K562 treated with DMSO at 1 percent for 4 hours (cell line): ENCODE data around the gene TRMT1L. TPM values are rescaled to one million over a fixed set of nuclear protein-coding genes. Genes with fewer than 3 reads are reported as not detected.

Experiments used
- total RNA-seq: library from RNA; unstranded; fragments of 300-600 nt; gene quantifications from 2 replicates; pipeline ENCODE4 v1.2.3, GENCODE V29; 2022; ENCODE audit not compliant: insufficient read depth

Gene TRMT1L
- total RNA-seq = 15.6 and 21.5 TPM in 2 replicates

GRCh38 chr1:185156854-185157598, at the start of gene TRMT1L, which contains the start of gene SWT1:
Gene TRMT1L (minus strand): TSS chr1:185156953. CDS start chr1:185156712, 241 bp downstream.
Gene SWT1 (plus strand): TSS chr1:185157167. CDS start chr1:185160842, 3,675 bp downstream.

Other genes starting within 250 kb of the TRMT1L start
- gene NIBAN1, start 182.4 kb downstream of the TRMT1L start, total RNA-seq = 30.9 and 40.9 TPM in 2 replicates
- gene RNF2, start 111.4 kb downstream of the TRMT1L start, total RNA-seq = 7.1 and 7.9 TPM in 2 replicates
- gene SWT1, start 214 bp upstream of the TRMT1L start, total RNA-seq = 1.9 and 2.1 TPM in 2 replicates
- 8.3 and 15.3 TPM in 2 replicates for gene IVNS1ABP, start 160.3 kb upstream of the TRMT1L start, total RNA-seq